ENCODE measurements around the gene CRP.
"Not testable (repeated sequence)": the region's sequence is repeated elsewhere in the genome, so short reads cannot be mapped to it uniquely, and the experiment has no call there.

DNA sequence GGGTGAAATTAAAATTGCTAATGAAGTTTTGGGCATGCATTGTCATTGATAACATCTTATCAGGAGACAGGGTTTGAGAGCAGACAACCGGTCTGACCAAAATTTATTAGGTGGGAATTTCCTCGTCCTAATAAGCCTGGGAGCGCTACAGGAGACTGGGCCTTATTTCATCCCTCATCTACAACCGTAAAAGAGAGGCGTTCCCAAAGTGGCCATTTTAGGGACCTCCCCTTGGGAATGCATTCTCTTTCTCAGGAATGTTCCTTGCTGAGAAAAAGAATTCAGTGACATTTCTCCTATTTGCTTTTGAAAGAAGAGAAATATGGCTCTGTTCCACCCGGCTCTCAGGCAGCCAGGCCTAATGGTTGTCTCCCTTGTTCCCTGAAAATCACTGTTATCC, 8.8 kb upstream of the CRP start:
- TF ChIP-seq, protein P1, sequence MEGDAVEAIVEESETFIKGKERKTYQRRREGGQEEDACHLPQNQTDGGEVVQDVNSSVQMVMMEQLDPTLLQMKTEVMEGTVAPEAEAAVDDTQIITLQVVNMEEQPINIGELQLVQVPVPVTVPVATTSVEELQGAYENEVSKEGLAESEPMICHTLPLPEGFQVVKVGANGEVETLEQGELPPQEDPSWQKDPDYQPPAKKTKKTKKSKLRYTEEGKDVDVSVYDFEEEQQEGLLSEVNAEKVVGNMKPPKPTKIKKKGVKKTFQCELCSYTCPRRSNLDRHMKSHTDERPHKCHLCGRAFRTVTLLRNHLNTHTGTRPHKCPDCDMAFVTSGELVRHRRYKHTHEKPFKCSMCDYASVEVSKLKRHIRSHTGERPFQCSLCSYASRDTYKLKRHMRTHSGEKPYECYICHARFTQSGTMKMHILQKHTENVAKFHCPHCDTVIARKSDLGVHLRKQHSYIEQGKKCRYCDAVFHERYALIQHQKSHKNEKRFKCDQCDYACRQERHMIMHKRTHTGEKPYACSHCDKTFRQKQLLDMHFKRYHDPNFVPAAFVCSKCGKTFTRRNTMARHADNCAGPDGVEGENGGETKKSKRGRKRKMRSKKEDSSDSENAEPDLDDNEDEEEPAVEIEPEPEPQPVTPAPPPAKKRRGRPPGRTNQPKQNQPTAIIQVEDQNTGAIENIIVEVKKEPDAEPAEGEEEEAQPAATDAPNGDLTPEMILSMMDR (IDR thresholded peaks at IDR 0.05; ENCODE audit: low read depth, low read length) = not testable (repeated sequence)
- TF ChIP-seq EZH2phosphoT487 (IDR thresholded peaks at IDR 0.05; ENCODE audit: low read depth) = not testable (repeated sequence)

All from OCI-LY3 (cell line).